HFFc6 (cell line): Measurements from ENCODE around the gene CMTR1. TPM values are rescaled to one million over a fixed set of nuclear protein-coding genes. Genes with fewer than 3 reads are reported as not detected.

Experiments
- DNase-seq: peaks from one replicate; pipeline ENCODE4 v3.0.0-alpha.2; 2018
- H3K27ac Mint-ChIP-seq: 2 replicates; pipeline ENCODE4 v1.8.0; 2020; ENCODE audit warnings: mild to moderate bottlenecking, mixed read lengths
- H3K27me3 Mint-ChIP-seq: 2 replicates; pipeline ENCODE4 v1.8.0; 2021; ENCODE audit warnings: mild to moderate bottlenecking, moderate library complexity, mixed read lengths; ENCODE audit not compliant: insufficient read depth
- H3K36me3 Mint-ChIP-seq: 2 replicates; pipeline ENCODE4 v1.8.0; 2021; ENCODE audit warnings: low read depth, mixed read lengths
- H3K4me1 Mint-ChIP-seq: 2 replicates; pipeline ENCODE4 v1.8.0; 2020; ENCODE audit warnings: low read depth, mixed read lengths
- H3K4me3 Mint-ChIP-seq: 2 replicates; pipeline ENCODE4 v1.8.0; 2020; ENCODE audit warnings: mild to moderate bottlenecking, moderate library complexity, mixed read lengths
- H3K9me3 Mint-ChIP-seq: 2 replicates; pipeline ENCODE4 v1.8.0; 2020; ENCODE audit warnings: mild to moderate bottlenecking, mixed read lengths
- total RNA-seq, 6 experiments: library from RNA; stranded (reverse); fragmentation: NEBNext Ultra II Directional; extraction: Animal tissue kit (Norgen Biotek cat#: 25700); gene quantifications; 2 replicates in 1 of 6; 3 replicates in 5 of 6; pipeline ENCODE4 v1.2.3, GENCODE V29; 2021
- TF ChIP-seq, protein P1 (sequence below): fragments of 200-600 bp; sonication (generic); IDR thresholded peaks from 2 replicates; pipeline ENCODE4 v1.5.0; 2021; ENCODE audit warnings: antibody characterized with exemption, mild to moderate bottlenecking

CMTR1 gene
- total RNA-seq, 6 experiments from 2014 or later: 36.1 to 42.2 (median 37.6) TPM

DNA sequence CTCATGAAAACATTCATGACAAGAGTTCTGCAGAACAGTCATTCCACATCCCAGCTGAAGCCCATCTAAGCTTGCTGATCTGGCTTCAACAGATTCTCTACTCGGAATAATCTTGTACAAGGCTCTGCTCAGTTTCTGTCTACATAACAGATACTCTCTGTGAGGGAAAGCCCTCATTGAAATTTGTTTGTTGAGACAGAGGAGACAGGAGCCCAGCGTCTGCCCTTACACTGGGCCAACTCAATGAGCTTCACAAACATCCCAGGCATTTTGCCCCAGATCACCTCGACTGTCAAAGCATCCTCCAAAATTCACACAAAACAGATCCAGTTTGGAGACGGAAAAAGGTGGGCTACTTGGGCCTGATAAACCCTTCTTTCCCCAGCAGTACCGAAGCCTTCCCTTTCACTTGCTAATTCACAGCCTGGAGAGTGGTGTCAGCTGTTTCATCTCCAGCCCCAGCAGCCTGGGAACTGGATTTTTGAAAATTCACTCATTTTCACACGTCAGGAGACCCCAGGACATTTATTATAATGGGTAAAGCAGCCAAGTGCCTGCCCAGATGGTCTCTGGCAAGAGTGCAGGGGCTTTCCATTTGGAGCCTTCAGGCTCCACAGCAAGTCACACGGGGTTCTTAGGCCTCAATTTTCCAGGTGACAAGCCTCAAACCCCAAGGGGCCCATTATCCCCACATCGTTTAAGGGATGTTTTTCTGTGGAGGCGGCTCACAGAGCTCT lies 59.4 kb downstream of the CMTR1 start:
- Mint-ChIP-seq H3K4me1 (peaks cover 15% of the 10 kb centered on the region), H3K27ac (no peak overlapping the region; the same call in 1 of the 2 replicates), H3K4me3 (no peak overlapping the region), H3K36me3 (no peaks in the 10 kb centered on the region), H3K9me3 (no peaks in the 10 kb centered on the region), H3K27me3 (peaks cover 2% of the 10 kb centered on the region; the same call in 1 of the 2 replicates)
- no peak for DNase-seq
- TF ChIP-seq, protein P1, sequence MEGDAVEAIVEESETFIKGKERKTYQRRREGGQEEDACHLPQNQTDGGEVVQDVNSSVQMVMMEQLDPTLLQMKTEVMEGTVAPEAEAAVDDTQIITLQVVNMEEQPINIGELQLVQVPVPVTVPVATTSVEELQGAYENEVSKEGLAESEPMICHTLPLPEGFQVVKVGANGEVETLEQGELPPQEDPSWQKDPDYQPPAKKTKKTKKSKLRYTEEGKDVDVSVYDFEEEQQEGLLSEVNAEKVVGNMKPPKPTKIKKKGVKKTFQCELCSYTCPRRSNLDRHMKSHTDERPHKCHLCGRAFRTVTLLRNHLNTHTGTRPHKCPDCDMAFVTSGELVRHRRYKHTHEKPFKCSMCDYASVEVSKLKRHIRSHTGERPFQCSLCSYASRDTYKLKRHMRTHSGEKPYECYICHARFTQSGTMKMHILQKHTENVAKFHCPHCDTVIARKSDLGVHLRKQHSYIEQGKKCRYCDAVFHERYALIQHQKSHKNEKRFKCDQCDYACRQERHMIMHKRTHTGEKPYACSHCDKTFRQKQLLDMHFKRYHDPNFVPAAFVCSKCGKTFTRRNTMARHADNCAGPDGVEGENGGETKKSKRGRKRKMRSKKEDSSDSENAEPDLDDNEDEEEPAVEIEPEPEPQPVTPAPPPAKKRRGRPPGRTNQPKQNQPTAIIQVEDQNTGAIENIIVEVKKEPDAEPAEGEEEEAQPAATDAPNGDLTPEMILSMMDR: no peak

DNA sequence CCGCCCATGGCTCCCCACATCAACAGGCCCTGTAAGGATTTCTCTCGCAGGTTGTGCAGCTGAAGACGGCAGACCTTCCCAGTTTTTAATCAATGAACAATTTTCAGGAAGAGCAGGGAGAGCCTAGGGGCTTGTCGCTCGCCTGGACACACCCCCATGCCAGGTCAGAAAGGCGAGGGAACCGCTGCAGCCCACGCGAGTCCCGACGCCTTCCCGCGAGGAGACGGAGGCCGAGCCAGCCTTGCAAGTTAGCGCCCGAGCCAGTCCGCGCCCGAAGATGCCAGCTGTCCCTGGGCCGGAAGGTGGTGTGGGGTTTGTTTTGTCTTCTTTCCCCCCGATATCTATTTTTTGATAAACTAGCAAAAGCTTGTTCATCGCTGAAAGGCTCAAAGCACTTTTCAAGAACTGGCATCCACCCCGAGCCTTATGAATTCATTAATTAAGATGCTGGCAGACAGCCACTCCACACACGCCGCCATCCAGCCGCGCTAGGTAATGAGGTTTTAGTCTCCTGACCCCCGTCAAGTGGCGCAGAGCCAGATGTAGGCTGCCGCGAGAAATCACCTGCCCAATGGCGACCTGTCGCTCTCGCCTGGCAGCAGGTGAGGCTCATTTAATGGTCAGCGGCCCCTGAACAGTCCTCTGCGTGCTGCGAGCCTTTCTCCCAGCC lies 60.1 kb downstream of the CMTR1 start:
- TF ChIP-seq, protein P1: no peak
- H3K27me3 Mint-ChIP-seq: peaks cover 2% of the 10 kb centered on the region
- H3K4me3 Mint-ChIP-seq: no peak overlapping the region
- no peaks in the 10 kb centered on the region for H3K9me3 Mint-ChIP-seq
- no peak overlapping the region for H3K27ac Mint-ChIP-seq
- no peaks in the 10 kb centered on the region for H3K36me3 Mint-ChIP-seq
- peaks cover 15% of the 10 kb centered on the region for H3K4me1 Mint-ChIP-seq
- DNase-seq: no peak

DNA sequence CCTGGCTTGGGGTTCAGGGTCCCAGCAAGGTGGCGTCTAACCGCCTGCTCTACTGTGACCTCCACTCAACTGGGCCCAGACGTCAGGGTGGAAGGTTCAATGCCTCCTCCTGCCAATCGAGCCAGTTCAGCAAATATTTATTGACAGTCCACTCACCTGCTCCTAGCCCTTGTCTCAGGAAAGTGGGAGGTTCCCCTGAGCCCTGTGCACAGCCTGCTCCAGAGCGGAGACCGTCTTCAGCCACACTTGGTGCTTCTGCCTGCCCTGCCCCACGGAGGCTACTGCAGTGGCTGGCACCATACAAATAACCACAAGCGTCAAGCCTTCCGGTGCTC lies 60.6 kb downstream of the CMTR1 start:
- H3K27ac Mint-ChIP-seq: no peak overlapping the region
- H3K36me3 Mint-ChIP-seq: no peaks in the 10 kb centered on the region
- H3K9me3 Mint-ChIP-seq: no peaks in the 10 kb centered on the region
- TF ChIP-seq, protein P1: no peak
- H3K27me3 Mint-ChIP-seq: peaks cover 2% of the 10 kb centered on the region
- no peak overlapping the region for H3K4me3 Mint-ChIP-seq
- peaks cover 18% of the 10 kb centered on the region for H3K4me1 Mint-ChIP-seq
- no peak for DNase-seq

DNA sequence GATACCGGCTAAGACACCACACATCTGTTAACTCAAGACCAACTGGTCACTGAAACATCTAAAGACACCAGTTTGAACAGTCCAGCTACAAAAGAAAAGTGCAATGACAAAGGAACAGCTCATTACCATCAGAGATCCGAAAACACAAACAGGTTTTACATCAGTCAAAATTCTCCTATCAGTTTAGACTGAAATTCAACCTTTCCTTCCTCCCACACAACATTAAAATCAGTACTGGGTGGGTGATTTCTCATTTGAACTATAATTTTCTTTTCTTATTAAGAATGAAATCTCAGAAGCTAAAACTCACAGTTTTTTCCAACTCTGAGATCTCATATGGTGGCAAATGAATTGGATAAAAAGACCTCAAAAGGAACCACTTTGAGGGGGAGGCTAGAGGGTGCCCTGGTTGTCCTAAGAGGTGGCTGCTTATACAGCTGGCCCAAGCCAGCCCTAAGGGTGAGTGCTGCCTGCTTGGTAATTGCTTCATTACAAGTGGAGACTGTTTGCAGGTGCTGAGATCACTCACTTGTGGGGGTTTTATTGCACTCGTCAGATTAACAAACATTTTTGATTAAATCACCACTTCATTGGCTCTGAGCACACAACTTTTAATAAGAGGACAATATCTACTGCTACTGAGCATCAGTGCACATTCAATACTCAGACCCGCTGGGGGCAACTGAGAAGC lies 62.4 kb downstream of the CMTR1 start:
- H3K4me3 Mint-ChIP-seq: no peak overlapping the region
- TF ChIP-seq, protein P1: no peak
- H3K9me3 Mint-ChIP-seq: no peaks in the 10 kb centered on the region
- no peaks in the 10 kb centered on the region; the same call in 1 of the 2 replicates for H3K27me3 Mint-ChIP-seq
- no peaks in the 10 kb centered on the region for H3K36me3 Mint-ChIP-seq
- no peak overlapping the region for H3K27ac Mint-ChIP-seq
- DNase-seq: no peak
- peaks cover 26% of the 10 kb centered on the region for H3K4me1 Mint-ChIP-seq

DNA sequence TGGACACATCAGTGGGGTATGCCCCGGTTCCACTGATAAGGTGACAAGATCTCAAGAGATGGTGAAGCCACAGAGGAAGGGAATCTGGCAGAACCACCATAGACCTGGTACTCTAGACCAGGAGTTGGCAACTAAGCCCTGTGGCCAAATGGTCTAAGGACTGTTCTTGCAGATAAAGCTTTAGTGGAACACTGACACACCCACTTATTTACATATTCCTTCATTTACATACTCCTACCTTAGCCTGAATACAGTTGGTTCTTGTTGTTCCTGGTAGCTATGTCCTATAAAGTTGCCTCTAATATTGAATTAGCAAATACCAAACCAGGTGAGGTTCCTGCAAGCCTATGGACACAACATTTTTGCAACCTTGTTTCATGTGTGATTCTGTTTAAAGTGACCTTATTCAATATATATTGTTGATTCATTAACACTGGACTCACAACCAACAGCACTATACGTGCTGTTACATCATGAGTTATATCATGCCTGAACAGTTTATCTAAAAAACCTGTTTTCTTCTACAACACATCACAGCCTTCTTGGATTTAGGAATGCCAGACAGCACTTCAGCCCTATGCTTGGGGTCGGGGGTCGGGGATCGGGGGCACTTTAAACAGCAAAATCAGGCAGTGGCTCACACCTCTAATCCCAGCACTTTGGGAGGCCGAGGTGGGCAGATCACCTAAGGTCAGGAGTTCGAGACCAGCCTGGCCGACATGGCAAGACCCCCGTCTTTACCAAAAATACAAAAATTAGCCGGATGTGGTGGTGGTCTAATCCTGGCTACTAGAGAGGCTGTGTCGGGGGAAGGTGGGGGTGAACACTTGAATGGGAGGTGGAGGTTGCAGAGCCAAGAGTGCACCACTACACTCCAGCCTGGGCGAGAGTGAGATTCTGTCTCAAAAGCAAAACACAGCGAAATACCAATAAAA lies 64.2 kb downstream of the CMTR1 start:
- H3K27me3 Mint-ChIP-seq: peaks cover 4% of the 10 kb centered on the region

More for the DNA sequence above, 64.2 kb downstream of the CMTR1 start:
- no peak for DNase-seq
- H3K9me3 Mint-ChIP-seq: no peaks in the 10 kb centered on the region
- no peaks in the 10 kb centered on the region for H3K36me3 Mint-ChIP-seq
- no peak overlapping the region for H3K27ac Mint-ChIP-seq
- H3K4me3 Mint-ChIP-seq: no peak overlapping the region
- TF ChIP-seq, protein P1: no peak
- H3K4me1 Mint-ChIP-seq: peaks cover 21% of the 10 kb centered on the region
